ENCODE measurements around the gene GALNT1. TPM values are rescaled to one million over a fixed set of nuclear protein-coding genes. Genes with fewer than 3 reads are reported as not detected.

The GALNT1 gene
- total and polyA plus RNA-seq, 4 donors = 18.1 to 65.3 (median 37.3) TPM

- intact Hi-C loops (cut with DNase I) = no loop called here
- no peaks in the 10 kb centered on the region for H3K36me3 ChIP-seq (ENCODE audit: control insufficient read depth in 1 of 2, insufficient read depth in 2 of 2, low read length in 1 of 2)
- no peak overlapping the region for H3K4me3 ChIP-seq (ENCODE audit: low read length in 2 of 2)
- ATAC-seq (ENCODE audit: low FRiP score) (no peak), DNase-seq (no peak)
- H3K9me3 ChIP-seq (ENCODE audit: control insufficient read depth, low read length) = no peaks in the 10 kb centered on the region
- H3K4me1 ChIP-seq (ENCODE audit: control insufficient read depth in 1 of 2, insufficient read depth in 2 of 2, low read length in 2 of 2) = no peaks in the 10 kb centered on the region
- H3K27ac ChIP-seq (ENCODE audit: low read depth in 1 of 2, low read length in 2 of 2) = no peak overlapping the region
- no peaks in the 10 kb centered on the region for H3K27me3 ChIP-seq (ENCODE audit: control insufficient read depth in 1 of 2, insufficient read depth in 2 of 2, low read length in 1 of 2)
- 47 to 51% methylated on average over 7 of the region's 7 CpGs for WGBS, 2 donors
These were observed 166.4 kb downstream of the GALNT1 start for GRCh38 chr18:35747894-35748472.

GRCh38 chr18:35749701-35750100 is 168.2 kb downstream of the GALNT1 start:
- H3K9me3 ChIP-seq (ENCODE audit: control insufficient read depth, low read length) = no peaks in the 10 kb centered on the region
- H3K27ac ChIP-seq (ENCODE audit: low read depth in 1 of 2, low read length in 2 of 2) = no peak overlapping the region
- ATAC-seq (ENCODE audit: low FRiP score) (no peak), DNase-seq (no peak)
- no peak overlapping the region for H3K4me3 ChIP-seq (ENCODE audit: low read length in 2 of 2)
- 80 to 82% methylated on average over 5 of the region's 5 CpGs for WGBS, 2 donors
- no peaks in the 10 kb centered on the region for H3K36me3 ChIP-seq (ENCODE audit: control insufficient read depth in 1 of 2, insufficient read depth in 2 of 2, low read length in 1 of 2)
- no peaks in the 10 kb centered on the region for H3K27me3 ChIP-seq (ENCODE audit: control insufficient read depth in 1 of 2, insufficient read depth in 2 of 2, low read length in 1 of 2)
- intact Hi-C loops (cut with DNase I) = loop anchor here in 1 of 2 donors (10.0 kb wide), 1 partner anchor 535 kb away; no protein-coding TSS in a partner anchor
- H3K4me1 ChIP-seq (ENCODE audit: control insufficient read depth in 1 of 2, insufficient read depth in 2 of 2, low read length in 2 of 2) = no peaks in the 10 kb centered on the region

- ATAC-seq (ENCODE audit: low FRiP score) = no peak
- intact Hi-C loops (cut with DNase I) = loop anchor here in 1 of 2 donors (10.0 kb wide), 1 partner anchor 534 kb away; no protein-coding TSS in a partner anchor
- no peak for DNase-seq
- H3K36me3 ChIP-seq (ENCODE audit: control insufficient read depth in 1 of 2, insufficient read depth in 2 of 2, low read length in 1 of 2) = no peaks in the 10 kb centered on the region
- H3K9me3 ChIP-seq (ENCODE audit: control insufficient read depth, low read length) = no peaks in the 10 kb centered on the region
- no peak overlapping the region for H3K4me3 ChIP-seq (ENCODE audit: low read length in 2 of 2)
- H3K27ac ChIP-seq (ENCODE audit: low read depth in 1 of 2, low read length in 2 of 2) = no peak overlapping the region
- 48 to 63% methylated on average over 2 of the region's 2 CpGs for WGBS, 2 donors
- no peaks in the 10 kb centered on the region for H3K27me3 ChIP-seq (ENCODE audit: control insufficient read depth in 1 of 2, insufficient read depth in 2 of 2, low read length in 1 of 2)
- H3K4me1 ChIP-seq (ENCODE audit: control insufficient read depth in 1 of 2, insufficient read depth in 2 of 2, low read length in 2 of 2) = no peaks in the 10 kb centered on the region
These were observed 169.4 kb downstream of the GALNT1 start for GRCh38 chr18:35750929-35751328.

- WGBS, 2 donors = 69 to 77% methylated on average over 5 of the region's 5 CpGs
- no peaks in the 10 kb centered on the region for H3K27me3 ChIP-seq (ENCODE audit: control insufficient read depth in 1 of 2, insufficient read depth in 2 of 2, low read length in 1 of 2)
- H3K9me3 ChIP-seq (ENCODE audit: control insufficient read depth, low read length) = no peaks in the 10 kb centered on the region
- intact Hi-C loops (cut with DNase I) = loop anchor here in 1 of 2 donors (10.0 kb wide), 1 partner anchor 531 kb away; no protein-coding TSS in a partner anchor
- no peaks in the 10 kb centered on the region for H3K4me1 ChIP-seq (ENCODE audit: control insufficient read depth in 1 of 2, insufficient read depth in 2 of 2, low read length in 2 of 2)
- ATAC-seq (ENCODE audit: low FRiP score) (no peak), DNase-seq (no peak)
- H3K27ac ChIP-seq (ENCODE audit: low read depth in 1 of 2, low read length in 2 of 2) = no peak overlapping the region
- no peaks in the 10 kb centered on the region for H3K36me3 ChIP-seq (ENCODE audit: control insufficient read depth in 1 of 2, insufficient read depth in 2 of 2, low read length in 1 of 2)
- H3K4me3 ChIP-seq (ENCODE audit: low read length in 2 of 2) = no peak overlapping the region
These were observed 171.9 kb downstream of the GALNT1 start for GRCh38 chr18:35753306-35753910.

- ATAC-seq (ENCODE audit: low FRiP score) = peak; percentile 13
- no peak overlapping the region for H3K27ac ChIP-seq (ENCODE audit: low read depth in 1 of 2, low read length in 2 of 2)
- no peak for DNase-seq
- intact Hi-C loops (cut with DNase I) = loop anchor here in 1 of 2 donors (10.0 kb wide), 1 partner anchor 530 kb away; no protein-coding TSS in a partner anchor
- H3K27me3 ChIP-seq (ENCODE audit: control insufficient read depth in 1 of 2, insufficient read depth in 2 of 2, low read length in 1 of 2) = no peaks in the 10 kb centered on the region
- H3K9me3 ChIP-seq (ENCODE audit: control insufficient read depth, low read length) = no peaks in the 10 kb centered on the region
- H3K4me3 ChIP-seq (ENCODE audit: low read length in 2 of 2) = no peak overlapping the region
- no peaks in the 10 kb centered on the region for H3K4me1 ChIP-seq (ENCODE audit: control insufficient read depth in 1 of 2, insufficient read depth in 2 of 2, low read length in 2 of 2)
- no peaks in the 10 kb centered on the region for H3K36me3 ChIP-seq (ENCODE audit: control insufficient read depth in 1 of 2, insufficient read depth in 2 of 2, low read length in 1 of 2)
- WGBS, 2 donors = 64 to 75% methylated on average over 4 of the region's 4 CpGs
These were observed 172.9 kb downstream of the GALNT1 start for GRCh38 chr18:35754464-35754863.

- intact Hi-C loops (cut with DNase I) = loop anchor here (5.0 to 10.0 kb wide), 3 partner anchors 197 to 532 kb away; no protein-coding TSS in a partner anchor
- Histone ChIP-seq H3K27me3 (ENCODE audit: control insufficient read depth in 1 of 2, insufficient read depth in 2 of 2, low read length in 1 of 2) (no peaks in the 10 kb centered on the region), H3K36me3 (ENCODE audit: control insufficient read depth in 1 of 2, insufficient read depth in 2 of 2, low read length in 1 of 2) (no peaks in the 10 kb centered on the region), H3K4me3 (ENCODE audit: low read length in 2 of 2) (no peak overlapping the region), H3K27ac (ENCODE audit: low read depth in 1 of 2, low read length in 2 of 2) (no peak overlapping the region), H3K4me1 (ENCODE audit: control insufficient read depth in 1 of 2, insufficient read depth in 2 of 2, low read length in 2 of 2) (no peaks in the 10 kb centered on the region), H3K9me3 (ENCODE audit: control insufficient read depth, low read length) (no peaks in the 10 kb centered on the region)
- DNase-seq (no peak), ATAC-seq (ENCODE audit: low FRiP score) (no peak)
- WGBS, 2 donors = 74 to 81% methylated on average over 7 of the region's 7 CpGs
These were observed 173.8 kb downstream of the GALNT1 start for GRCh38 chr18:35755369-35755768.

- H3K4me3 ChIP-seq (ENCODE audit: low read length in 2 of 2) = no peak overlapping the region
- H3K4me1 ChIP-seq (ENCODE audit: control insufficient read depth in 1 of 2, insufficient read depth in 2 of 2, low read length in 2 of 2) = no peaks in the 10 kb centered on the region
- ATAC-seq (ENCODE audit: low FRiP score) = peak; percentile 81
- no peaks in the 10 kb centered on the region for H3K36me3 ChIP-seq (ENCODE audit: control insufficient read depth in 1 of 2, insufficient read depth in 2 of 2, low read length in 1 of 2)
- intact Hi-C loops (cut with DNase I) = loop anchor here (1.0 to 10.0 kb wide), 4 partner anchors 194 to 531 kb away; no protein-coding TSS in a partner anchor
- no peak overlapping the region for H3K27ac ChIP-seq (ENCODE audit: low read depth in 1 of 2, low read length in 2 of 2)
- no peak for DNase-seq
- no peaks in the 10 kb centered on the region for H3K27me3 ChIP-seq (ENCODE audit: control insufficient read depth in 1 of 2, insufficient read depth in 2 of 2, low read length in 1 of 2)
- H3K9me3 ChIP-seq (ENCODE audit: control insufficient read depth, low read length) = no peaks in the 10 kb centered on the region
- 20 to 22% methylated on average over 5 of the region's 5 CpGs for WGBS, 2 donors
These were observed 175.1 kb downstream of the GALNT1 start for GRCh38 chr18:35756506-35757117.

All from aorta (tissue), 5 donors.